Erythroblast (primary cell): ENCODE data around the gene STKLD1.

Experiments
- GATA1 ChIP-seq: IDR thresholded peaks from 2 replicates; pipeline ENCODE4 v1.6.1; 2011; ENCODE audit warnings: low read depth, mild to moderate bottlenecking, control low read depth, low read length, moderate library complexity
- POLR2A ChIP-seq: IDR thresholded peaks from 2 replicates; pipeline ENCODE4 v1.6.1; 2011; ENCODE audit warnings: mild to moderate bottlenecking, low read length

GRCh38 chr9:133331641-133332380, 44.4 kb upstream of the STKLD1 start:
- no peak for TF ChIP-seq POLR2A
- no peak for TF ChIP-seq GATA1
